ENCODE results near the gene TIMP4.

TIMP4 gene

DNA sequence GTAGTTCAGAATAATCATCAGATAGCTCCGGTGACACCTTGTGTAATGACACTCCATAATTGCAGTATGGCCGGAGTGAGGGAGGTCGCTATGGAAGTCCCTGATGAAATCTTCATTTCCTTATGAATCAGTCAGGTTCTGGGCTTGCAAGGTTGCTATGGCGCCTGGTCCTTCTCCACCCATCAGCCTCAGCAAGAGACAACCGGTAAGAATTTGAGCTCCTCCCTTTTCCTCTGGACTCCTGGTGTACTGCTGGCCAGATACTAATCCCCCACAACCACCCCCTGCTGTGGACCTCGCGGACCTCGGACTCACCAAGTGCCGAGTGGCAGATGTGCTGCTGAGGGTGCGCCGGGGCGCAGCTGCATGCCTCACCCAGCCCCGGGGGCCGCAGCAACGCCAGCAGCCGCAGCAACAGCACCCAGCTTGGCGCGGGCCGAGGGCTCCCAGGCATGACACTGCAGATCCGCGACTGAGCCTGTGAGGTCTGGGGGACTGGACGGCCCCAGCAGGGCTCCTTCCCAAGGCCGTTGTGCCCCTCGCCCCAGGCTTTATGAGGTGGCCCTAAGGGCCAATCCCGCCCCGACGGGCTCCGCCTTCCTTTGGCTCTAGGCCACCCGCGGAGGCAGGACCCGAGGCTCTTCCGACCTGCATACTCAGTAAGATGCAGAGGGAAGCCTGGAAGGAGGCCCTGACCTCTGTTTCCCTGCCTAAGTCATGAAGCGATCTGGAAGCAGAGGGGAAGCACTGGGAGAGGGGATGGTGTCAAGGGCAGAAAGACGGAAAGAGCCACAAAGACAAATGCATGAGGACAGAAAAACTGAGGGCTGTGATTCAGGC is at the start of gene TIMP4:
TIMP4 (minus strand) TSS at position 526 of the 840 bp plus-strand sequence; CDS start at position 454, 72 bp downstream.
- FAIRE-seq, result no peak

DNA sequence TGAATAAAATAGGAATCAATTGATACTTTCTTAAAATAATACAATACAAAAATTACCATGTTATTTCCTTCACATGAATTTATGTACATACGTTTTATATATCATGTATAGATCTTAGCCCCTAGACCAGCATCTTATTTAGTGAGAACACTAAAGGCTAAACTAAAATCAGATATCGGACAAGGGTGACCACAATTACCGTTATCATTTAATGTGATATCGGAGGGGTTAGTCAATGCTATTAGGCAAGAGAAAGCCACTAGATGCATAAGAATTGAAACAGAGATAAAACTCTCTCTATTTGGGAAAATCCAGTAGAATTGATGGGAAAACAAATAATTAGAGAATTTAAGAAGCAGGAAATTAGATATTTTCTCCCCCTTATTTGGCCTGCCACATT is 46.5 kb upstream of the TIMP4 start:
- FAIRE-seq, result no peak

DNA sequence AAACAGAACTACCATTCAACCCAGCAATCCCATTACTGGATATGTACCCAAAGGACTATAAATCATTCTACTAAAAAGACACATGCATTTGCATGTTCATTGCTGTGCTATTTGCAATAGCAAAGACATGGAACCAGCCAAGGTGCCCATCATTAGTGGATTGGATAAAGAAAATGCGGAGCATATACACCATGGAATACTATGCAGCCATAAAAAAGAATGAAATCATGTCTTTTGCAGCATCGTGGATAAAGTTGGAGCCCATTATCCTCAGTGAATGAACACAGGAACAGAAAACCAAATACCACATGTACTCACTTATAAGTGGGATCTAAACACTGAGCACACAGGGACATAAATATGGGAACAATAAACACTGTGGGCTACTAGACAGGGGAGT is 43.1 kb upstream of the TIMP4 start:
- FAIRE-seq, result no peak

DNA sequence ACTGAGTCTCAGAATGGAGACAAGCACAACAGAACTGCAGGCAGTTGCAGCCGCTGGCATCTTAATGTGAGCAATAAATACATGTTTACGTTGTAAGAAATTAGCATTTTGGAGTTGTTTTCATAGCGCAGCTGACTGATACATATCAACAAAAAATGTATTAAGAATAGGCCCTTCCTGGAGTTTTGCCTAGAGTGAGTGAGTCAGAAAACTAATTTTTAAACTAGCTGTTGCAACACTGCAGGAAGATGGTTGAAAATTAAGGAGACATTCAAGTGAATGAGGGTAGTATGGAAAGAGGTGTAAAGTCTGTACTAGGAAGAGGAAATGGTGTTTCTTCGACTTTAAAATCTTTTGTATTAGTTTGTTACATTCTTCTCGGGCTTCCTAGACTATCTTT is 39.6 kb upstream of the TIMP4 start:
- FAIRE-seq, result no peak

DNA sequence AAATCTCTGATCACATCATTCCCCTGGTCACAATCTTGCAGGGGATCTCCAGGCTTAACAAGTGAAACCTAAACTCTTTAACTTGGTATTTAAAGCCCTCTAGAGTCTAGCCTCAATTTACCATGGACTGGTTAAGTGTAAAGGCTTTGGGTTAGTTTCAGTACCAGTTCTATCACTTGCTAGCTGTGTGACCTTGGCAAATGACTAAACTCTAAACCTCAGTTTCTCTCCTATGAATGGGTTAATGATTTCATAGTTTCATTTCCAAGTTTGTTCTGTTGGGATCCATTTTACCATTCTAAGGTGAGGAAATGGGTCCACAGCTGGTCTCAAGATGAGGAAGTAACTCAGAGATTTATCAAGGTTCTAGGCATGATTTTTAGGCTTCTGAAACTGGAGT is 38.8 kb upstream of the TIMP4 start:
- no peak for FAIRE-seq

DNA sequence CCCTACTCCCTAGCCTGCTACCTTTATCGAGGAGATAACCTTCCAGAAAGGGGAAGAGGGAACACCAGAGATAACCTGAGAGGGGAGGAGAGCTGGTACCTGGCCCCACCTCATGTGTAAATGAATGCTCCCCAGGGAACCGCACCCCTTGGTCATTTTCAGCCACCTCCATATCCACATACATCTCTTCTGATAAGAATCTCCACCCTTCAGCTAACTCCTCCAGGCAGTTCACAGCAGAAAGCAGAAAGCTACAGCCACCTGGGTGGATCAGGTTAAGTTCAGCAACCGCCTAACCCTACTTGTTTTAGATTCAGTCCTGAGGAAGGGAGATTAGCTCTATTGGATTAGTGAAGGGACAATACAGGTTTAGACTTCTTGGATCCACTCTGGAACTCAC is 38.0 kb upstream of the TIMP4 start:
- FAIRE-seq, result no peak

GRCh38 chr3:12195231-12195630 is 36.5 kb upstream of the TIMP4 start:
- no peak for FAIRE-seq

DNA sequence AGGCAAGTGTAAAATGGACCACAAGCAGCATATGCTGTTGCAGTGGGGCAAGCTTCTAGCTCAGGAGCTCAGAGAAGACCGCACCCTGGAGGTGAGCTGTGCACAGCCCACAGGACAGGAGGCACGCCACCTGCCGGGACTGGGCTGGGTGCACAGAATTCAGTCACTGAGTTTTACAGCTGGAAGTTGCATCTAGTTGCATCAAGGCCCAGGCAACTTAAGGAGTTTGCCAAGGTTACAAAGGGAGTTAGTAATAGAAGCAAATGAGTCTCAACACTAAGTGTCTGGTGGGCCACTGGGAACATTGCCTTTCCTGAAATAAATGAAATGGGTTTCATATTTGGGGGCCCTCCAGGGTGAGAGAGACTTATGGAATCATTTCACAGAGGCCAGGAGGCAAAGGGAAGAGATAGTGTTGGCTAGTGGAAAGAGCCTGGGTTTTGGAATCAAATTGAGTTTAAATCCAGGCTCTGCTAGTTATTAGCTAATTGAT is 36.0 kb upstream of the TIMP4 start:
- no peak for FAIRE-seq

- no peak for FAIRE-seq
Measured at GRCh38 chr3:12194209-12194608, 35.5 kb upstream of the TIMP4 start.

GRCh38 chr3:12193485-12194165 is 34.9 kb upstream of the TIMP4 start:
- no peak for FAIRE-seq

DNA sequence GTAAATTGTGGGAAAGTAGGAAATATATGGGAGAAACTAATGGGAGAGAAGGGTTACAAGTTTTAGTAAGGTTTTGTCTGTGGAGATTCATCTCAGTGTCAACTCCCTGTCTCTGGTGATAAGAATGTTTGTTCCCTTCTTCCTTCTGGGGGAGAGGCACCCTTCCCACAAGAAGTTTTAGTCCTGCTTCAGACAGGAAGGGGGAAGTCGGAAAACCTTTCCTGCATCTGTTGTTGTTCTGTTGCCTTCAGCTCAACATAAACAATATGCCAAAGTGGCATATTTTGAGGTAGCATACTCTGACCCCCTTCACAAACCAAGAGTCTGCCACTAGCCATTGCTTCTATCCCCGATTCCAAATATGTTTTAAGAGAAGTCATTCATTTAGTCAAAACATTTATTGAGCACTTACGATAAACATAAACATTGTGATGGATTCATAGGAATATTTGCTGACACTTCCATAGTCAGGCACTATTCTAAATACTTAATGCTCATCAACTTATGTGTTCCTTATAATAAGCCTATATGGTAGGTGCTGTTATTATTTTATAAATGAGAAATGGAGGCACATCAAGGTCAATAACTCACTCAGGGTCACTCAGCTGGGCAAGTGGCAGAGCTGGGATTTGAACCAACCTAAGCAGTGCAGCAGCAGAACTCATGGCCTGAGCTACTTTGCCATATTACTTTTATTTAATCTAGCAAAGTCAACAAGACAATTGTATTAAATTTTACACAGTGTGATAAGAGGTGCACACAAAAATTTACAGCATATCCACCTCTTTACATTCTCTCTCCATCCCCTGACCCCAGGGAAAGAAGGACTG is 34.2 kb upstream of the TIMP4 start:
- FAIRE-seq, result no peak

- no peak for FAIRE-seq
Measured at GRCh38 chr3:12192173-12192572, 33.5 kb upstream of the TIMP4 start.

GRCh38 chr3:12191559-12191958 is 32.8 kb upstream of the TIMP4 start:
- FAIRE-seq, result no peak

- no peak for FAIRE-seq
Measured at GRCh38 chr3:12190832-12191231, 32.1 kb upstream of the TIMP4 start.

DNA sequence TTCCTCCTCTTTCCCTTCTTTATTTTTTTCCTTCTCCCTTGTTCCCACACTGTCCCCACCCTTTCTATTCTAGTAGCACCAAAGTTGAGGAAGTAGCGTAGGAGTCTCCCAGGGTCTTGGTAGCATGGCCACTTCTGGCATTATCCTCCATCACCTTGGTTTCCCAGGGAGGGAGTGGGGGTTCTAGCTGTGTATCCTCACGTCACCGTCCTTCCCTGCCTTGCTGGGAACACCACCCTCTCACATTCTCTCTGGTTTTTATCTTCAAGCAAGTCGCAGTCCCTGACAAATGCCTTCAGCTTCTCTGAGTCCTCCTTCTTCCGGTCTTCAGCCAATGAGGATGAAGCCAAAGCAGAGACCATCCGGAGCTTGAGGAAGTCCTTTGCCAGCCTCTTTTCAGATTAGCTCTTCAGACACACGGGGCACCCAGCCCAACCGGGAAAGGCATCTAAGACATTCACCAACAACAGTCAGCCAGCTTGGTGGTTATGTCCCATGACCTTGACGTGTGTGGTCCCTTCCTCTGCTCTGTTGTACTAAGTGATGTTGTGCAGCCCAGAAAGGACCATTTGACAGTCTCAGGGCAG is 31.6 kb upstream of the TIMP4 start:
- no peak for FAIRE-seq

DNA sequence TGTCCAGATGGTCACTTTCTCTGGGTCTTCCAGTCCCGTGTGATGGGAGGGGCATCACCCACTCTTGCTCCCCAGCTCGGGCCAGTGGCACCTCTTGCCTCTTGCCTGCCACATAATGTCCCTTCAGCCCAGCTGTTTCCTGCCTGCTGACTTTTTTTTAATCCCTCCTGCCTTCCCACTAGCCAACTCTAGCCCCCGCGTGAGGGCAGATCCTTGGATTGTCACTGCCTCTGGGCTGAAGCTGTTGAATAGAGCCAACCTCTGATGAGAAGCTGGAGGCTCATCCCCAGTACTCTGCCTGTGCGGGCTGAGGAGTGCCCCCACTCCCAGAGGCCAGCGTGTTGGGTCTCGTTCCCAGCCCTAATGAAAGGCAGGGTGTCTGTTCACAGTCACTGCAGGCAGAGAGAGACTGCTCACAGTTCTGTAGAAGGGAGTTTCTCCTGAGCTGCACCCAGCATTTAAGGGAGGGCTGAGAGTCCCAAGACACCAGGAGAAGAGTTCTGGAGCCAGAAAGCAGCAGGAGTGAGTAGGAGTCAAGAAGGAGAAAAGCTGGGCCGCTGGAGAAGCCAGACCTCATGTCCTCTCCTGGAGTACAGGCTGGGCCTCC is 30.1 kb upstream of the TIMP4 start:
- FAIRE-seq, result no peak

GRCh38 chr3:12188328-12188648 is 29.6 kb upstream of the TIMP4 start:
- FAIRE-seq, result no peak

GRCh38 chr3:12187448-12188327 is 29.0 kb upstream of the TIMP4 start:
- no peak for FAIRE-seq

DNA sequence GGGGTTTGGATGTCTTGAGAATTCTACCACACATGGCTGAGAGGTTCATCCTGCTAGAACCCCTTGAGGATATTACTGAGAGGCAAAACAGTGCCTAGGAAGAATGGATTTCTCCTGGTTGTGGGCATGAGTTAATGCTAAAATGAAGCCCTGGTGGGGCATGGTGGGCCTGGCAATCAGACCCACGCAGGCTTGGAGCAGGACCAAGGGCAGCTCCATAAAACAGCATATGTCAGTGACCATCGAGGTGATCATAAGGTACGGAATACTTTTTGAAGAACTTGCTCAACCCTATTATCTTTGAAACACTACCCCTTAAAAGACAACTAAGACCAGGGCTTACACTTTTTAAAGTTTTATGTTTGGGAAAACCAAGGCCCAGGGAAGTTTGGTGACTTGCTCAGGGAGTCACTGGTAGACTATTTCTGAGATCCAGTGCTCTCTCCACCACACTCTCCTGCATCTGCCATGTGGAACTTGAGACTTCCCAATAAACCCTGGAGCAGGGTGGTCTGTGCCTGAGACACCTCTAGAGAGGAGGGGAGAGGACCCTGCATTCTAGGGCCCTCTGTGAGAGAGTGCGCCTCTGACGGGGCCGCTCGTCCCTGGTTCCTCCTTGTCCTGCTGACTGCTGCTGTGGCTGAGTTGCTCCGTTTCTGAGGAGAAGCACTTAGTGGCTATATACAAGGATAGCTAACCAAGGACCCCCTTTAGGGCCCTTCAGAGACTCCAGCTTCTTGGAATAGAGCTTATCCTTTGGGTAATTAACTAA is 28.0 kb upstream of the TIMP4 start:
- no peak for FAIRE-seq

DNA sequence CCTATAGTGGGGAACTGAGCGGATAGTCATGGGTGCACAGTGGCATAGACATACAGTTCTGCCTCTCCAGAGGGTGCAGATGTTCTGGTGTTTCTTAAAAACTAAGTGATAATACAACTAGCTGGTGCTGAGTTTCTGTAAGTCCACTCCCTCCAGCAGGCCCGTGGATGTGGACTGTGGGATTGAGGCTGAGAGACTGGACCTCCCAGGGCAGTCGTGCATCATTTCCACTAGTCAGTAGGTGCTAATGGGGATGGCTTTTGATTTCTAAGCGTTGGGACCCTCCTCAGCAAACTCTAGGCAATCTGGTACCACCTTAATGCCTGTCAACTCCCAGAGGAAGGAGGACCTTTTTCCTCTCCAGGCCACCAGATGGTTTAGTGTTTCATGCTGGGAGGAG is 27.3 kb upstream of the TIMP4 start:
- no peak for FAIRE-seq

- FAIRE-seq, result no peak
Measured at GRCh38 chr3:12185172-12185710, 26.5 kb upstream of the TIMP4 start.

Data from TTC549 (cell line).